Right ventricle myocardium inferior (tissue), 1 donor: ENCODE data around the gene CELSR1. TPM values are rescaled to one million over a fixed set of nuclear protein-coding genes. Genes with fewer than 3 reads are reported as not detected.
"Not testable (repeated sequence)": the region's sequence is repeated elsewhere in the genome, so short reads cannot be mapped to it uniquely, and the experiment has no call there.

ENCODE experiments used
- ATAC-seq: fragments of 200-7000 bp; cut with Tn5 transposase; one replicate; pipeline ENCODE4 v1.9.1; 2020; ENCODE audit warnings: mild to moderate bottlenecking, moderate library complexity
- DNase-seq: peaks from one replicate; pipeline ENCODE4 v3.0.0; 2021; ENCODE audit errors: missing footprints
- intact Hi-C: fragments of 100-400 bp; cut with DNase I; formaldehyde crosslinking; loops from one replicate; pipeline ENCODE4 v1.11.0; 2022
- total RNA-seq: library from RNA; stranded (reverse); fragmentation: NEBNext Ultra II Directional; extraction: Animal tissue kit (Norgen Biotek cat#: 25700); gene quantifications from one replicate; pipeline ENCODE4 v1.2.1, GENCODE V29; 2021
- donor health status: DM: no; HTN: yes; CAD: no; lungs with severe emphysema.

The CELSR1 gene
- total RNA-seq, 1 donor from 2014 or later: 8.4 TPM

- intact Hi-C loops: no loop called here
- no peak for DNase-seq
- no peak for ATAC-seq
These were observed 216.6 kb downstream of the CELSR1 start for GRCh38 chr22:46320716-46321386.

- DNase-seq: no peak
- peak; percentile 59 for ATAC-seq
- intact Hi-C loops: no loop called here
These were observed 217.2 kb downstream of the CELSR1 start for GRCh38 chr22:46320166-46320710.

- intact Hi-C loops: no loop called here
- DNase-seq (no peak), ATAC-seq (no peak)
These were observed 218.1 kb downstream of the CELSR1 start for GRCh38 chr22:46319319-46319718.

- intact Hi-C loops: no loop called here
- ATAC-seq: no peak
- no peak for DNase-seq
These were observed 218.8 kb downstream of the CELSR1 start for GRCh38 chr22:46318576-46318975.

- ATAC-seq (no peak), DNase-seq (no peak)
- intact Hi-C loops: no loop called here
These were observed 219.8 kb downstream of the CELSR1 start for GRCh38 chr22:46317646-46318045.

GRCh38 chr22:46315976-46316375 lies 221.4 kb downstream of the CELSR1 start:
- no peak for ATAC-seq

GRCh38 chr22:46312848-46313247 lies 224.6 kb downstream of the CELSR1 start:
- intact Hi-C loops: loop anchor here (5.0 kb wide), 1 partner anchor 316 kb away; no protein-coding TSS in a partner anchor
- not testable (repeated sequence) for ATAC-seq, DNase-seq

More at GRCh38 chr22:46315976-46316375, 221.4 kb downstream of the CELSR1 start:
- no peak for DNase-seq
- intact Hi-C loops: no loop called here

GRCh38 chr22:46312056-46312455 lies 225.4 kb downstream of the CELSR1 start:
- DNase-seq: no peak
- ATAC-seq: no peak
- intact Hi-C loops: loop anchor here (5.0 kb wide), 1 partner anchor 315 kb away; no protein-coding TSS in a partner anchor

Other genes with a start within 250 kb of the CELSR1 start
- 0.92 TPM for gene GTSE1, start 240.8 kb downstream of the CELSR1 start, total RNA-seq
- 42.2 TPM for gene TRMU, start 201.9 kb downstream of the CELSR1 start, total RNA-seq
- gene GRAMD4, start 82.8 kb upstream of the CELSR1 start, total RNA-seq: 80.0 TPM
- gene CERK, start 200.6 kb upstream of the CELSR1 start, total RNA-seq: 71.6 TPM
- 14.6 TPM for gene TBC1D22A, start 225.0 kb upstream of the CELSR1 start, total RNA-seq